ENCODE data around the gene MAL.

The MAL gene

DNA sequence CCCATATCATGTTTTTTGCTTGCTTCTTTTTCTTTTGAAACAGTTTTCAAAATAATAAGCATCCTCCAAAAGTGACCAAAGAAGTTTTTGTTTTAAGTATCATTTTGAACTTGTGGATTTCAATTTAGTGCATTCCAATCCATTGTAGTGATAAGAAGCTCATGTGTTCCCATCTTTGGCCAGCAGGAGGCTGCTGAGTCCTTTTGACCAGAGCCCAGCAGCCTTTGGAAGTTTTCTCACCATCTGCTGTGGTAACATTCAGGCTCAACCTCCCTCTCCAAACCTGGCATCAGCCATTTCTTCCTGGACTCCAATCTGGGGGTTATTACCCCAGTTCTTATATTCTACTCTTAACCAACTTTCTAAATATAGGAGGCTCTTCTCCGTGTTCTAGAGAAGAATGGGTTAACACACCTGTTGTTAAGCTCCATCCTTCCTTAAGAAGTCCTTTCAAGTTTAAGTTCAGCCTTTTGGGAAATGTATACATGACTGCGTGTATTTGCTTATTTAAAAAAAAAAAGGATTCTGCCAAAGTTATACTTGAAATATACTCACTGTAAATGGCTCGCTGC is 39.0 kb upstream of the MAL start:
- Histone ChIP-seq H3K4me1 (ENCODE audit: control insufficient read depth in 2 of 2, insufficient read depth in 2 of 2, low read length in 2 of 2) (no peaks in the 10 kb centered on the region), H3K4me3 (ENCODE audit: low read length in 2 of 2) (no peak overlapping the region), H3K9ac (ENCODE audit: low read depth in 1 of 2, low read length in 2 of 2) (no peak overlapping the region), H3K9me3 (ENCODE audit: control insufficient read depth in 2 of 2, low read length in 2 of 2) (no peaks in the 10 kb centered on the region), H3K27me3 (ENCODE audit: control insufficient read depth in 2 of 2, insufficient read depth in 2 of 2, low read length in 2 of 2) (peaks cover 0 to 2% of the 10 kb centered on the region in 2 donors), H3K27ac (ENCODE audit: low read depth in 2 of 2, low read length in 2 of 2) (no peak overlapping the region), H3K36me3 (ENCODE audit: control insufficient read depth in 2 of 2, insufficient read depth in 2 of 2, low read length in 2 of 2) (no peaks in the 10 kb centered on the region)

- Histone ChIP-seq H3K27ac (ENCODE audit: low read depth in 2 of 2, low read length in 2 of 2) (no peak overlapping the region), H3K9ac (ENCODE audit: low read depth in 1 of 2, low read length in 2 of 2) (no peak overlapping the region), H3K4me1 (ENCODE audit: control insufficient read depth in 2 of 2, insufficient read depth in 2 of 2, low read length in 2 of 2) (no peaks in the 10 kb centered on the region), H3K4me3 (ENCODE audit: low read length in 2 of 2) (no peak overlapping the region), H3K27me3 (ENCODE audit: control insufficient read depth in 2 of 2, insufficient read depth in 2 of 2, low read length in 2 of 2) (peaks cover 0 to 2% of the 10 kb centered on the region in 2 donors), H3K9me3 (ENCODE audit: control insufficient read depth in 2 of 2, low read length in 2 of 2) (no peaks in the 10 kb centered on the region), H3K36me3 (ENCODE audit: control insufficient read depth in 2 of 2, insufficient read depth in 2 of 2, low read length in 2 of 2) (no peaks in the 10 kb centered on the region)
Measured at GRCh38 chr2:94987074-94988020, 38.2 kb upstream of the MAL start.

DNA sequence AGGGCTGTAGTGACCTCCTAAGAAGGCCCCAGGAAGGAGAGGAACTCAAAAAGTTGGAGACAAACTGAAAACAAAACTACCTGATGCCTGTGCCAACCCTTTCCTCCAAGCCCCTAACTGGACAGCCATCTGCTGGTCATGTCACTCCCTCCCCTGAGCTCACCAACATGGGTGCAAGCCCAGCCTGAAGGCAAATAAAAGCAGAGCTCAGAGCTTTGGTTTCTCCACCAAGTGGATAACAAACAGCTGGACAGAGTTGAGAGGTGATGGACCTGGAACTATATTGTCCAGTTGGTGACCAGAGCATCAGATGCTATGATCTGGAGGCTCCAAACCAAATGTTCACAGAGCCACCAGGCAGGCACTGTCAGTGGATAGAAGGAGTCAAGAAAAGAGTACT is 34.6 kb upstream of the MAL start:
- Histone ChIP-seq H3K9me3 (ENCODE audit: control insufficient read depth in 2 of 2, low read length in 2 of 2) (no peaks in the 10 kb centered on the region), H3K4me3 (ENCODE audit: low read length in 2 of 2) (no peak overlapping the region), H3K27ac (ENCODE audit: low read depth in 2 of 2, low read length in 2 of 2) (no peak overlapping the region), H3K36me3 (ENCODE audit: control insufficient read depth in 2 of 2, insufficient read depth in 2 of 2, low read length in 2 of 2) (no peaks in the 10 kb centered on the region), H3K4me1 (ENCODE audit: control insufficient read depth in 2 of 2, insufficient read depth in 2 of 2, low read length in 2 of 2) (no peaks in the 10 kb centered on the region), H3K27me3 (ENCODE audit: control insufficient read depth in 2 of 2, insufficient read depth in 2 of 2, low read length in 2 of 2) (no peaks in the 10 kb centered on the region), H3K9ac (ENCODE audit: low read depth in 1 of 2, low read length in 2 of 2) (no peak overlapping the region)

DNA sequence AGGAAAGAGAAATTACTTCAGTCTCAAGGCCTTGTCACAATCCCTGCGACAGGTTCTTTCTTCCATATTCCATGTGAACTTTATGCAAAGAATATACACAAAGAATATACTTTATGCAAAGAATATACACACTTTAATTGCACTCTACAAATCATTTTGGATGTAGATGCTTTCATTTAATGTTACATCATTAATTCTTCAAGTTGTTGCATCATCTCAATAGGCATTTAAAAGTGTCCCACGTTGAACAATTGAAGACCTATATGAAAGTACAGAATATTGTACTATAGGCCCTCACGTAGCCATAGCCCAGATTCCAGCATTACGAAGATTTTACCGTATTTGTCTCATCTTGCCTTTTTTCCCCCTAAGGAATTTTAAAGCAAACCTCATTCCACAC is 33.1 kb upstream of the MAL start:
- Histone ChIP-seq H3K36me3 (ENCODE audit: control insufficient read depth in 2 of 2, insufficient read depth in 2 of 2, low read length in 2 of 2) (no peaks in the 10 kb centered on the region), H3K4me3 (ENCODE audit: low read length in 2 of 2) (no peak overlapping the region), H3K9ac (ENCODE audit: low read depth in 1 of 2, low read length in 2 of 2) (no peak overlapping the region), H3K9me3 (ENCODE audit: control insufficient read depth in 2 of 2, low read length in 2 of 2) (no peaks in the 10 kb centered on the region), H3K27me3 (ENCODE audit: control insufficient read depth in 2 of 2, insufficient read depth in 2 of 2, low read length in 2 of 2) (no peaks in the 10 kb centered on the region), H3K27ac (ENCODE audit: low read depth in 2 of 2, low read length in 2 of 2) (no peak overlapping the region), H3K4me1 (ENCODE audit: control insufficient read depth in 2 of 2, insufficient read depth in 2 of 2, low read length in 2 of 2) (no peaks in the 10 kb centered on the region)

DNA sequence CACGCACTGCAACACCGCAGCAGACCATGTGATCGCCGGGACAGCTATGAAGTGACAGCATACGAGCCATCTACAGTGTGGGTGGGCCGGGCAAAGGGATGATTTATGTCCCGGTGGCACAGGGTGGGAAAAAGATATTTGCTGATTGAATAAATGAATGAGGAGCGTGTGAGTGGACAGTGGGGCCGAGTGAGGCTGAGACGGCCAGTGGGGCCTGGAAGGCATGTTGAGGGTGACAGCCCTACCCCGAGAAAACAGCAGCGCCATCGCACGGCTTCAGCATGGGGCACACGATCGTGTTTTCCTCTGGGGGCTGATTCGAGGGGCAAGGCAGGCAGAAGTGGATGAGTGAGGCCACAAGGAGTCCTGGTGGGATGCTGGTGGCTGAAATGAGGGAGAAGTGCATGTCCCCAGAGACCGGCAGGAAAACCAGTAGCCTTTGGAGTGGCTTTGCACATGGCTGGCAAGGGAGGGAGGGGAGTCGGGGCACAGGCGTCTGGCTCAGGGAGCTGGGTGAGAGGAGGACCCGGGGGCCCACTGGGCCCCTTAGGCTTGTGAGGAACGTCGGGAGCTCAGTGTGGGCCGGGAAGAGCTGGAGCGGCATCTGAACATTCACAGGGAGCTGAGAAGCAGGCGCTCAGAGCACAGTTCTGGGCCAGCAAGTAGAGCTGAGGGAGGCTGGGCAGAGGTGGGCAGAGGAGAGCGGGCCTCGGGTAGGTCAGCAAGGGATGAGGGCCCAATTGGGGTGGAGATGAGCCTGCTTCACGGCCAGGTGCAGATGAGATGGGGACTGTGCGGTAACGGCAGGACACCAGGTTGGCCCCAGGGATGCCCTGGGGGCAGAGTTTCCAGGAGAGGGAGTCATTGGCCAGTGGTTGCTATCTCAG is 32.1 kb upstream of the MAL start:
- H3K36me3 ChIP-seq (ENCODE audit: control insufficient read depth in 2 of 2, insufficient read depth in 2 of 2, low read length in 2 of 2) = no peaks in the 10 kb centered on the region
- peaks cover 0 to 2% of the 10 kb centered on the region in 2 donors for H3K27me3 ChIP-seq (ENCODE audit: control insufficient read depth in 2 of 2, insufficient read depth in 2 of 2, low read length in 2 of 2)
- no peaks in the 10 kb centered on the region for H3K9me3 ChIP-seq (ENCODE audit: control insufficient read depth in 2 of 2, low read length in 2 of 2)
- H3K4me1 ChIP-seq (ENCODE audit: control insufficient read depth in 2 of 2, insufficient read depth in 2 of 2, low read length in 2 of 2) = no peaks in the 10 kb centered on the region
- no peak overlapping the region for H3K4me3 ChIP-seq (ENCODE audit: low read length in 2 of 2)
- H3K9ac ChIP-seq (ENCODE audit: low read depth in 1 of 2, low read length in 2 of 2) = no peak overlapping the region
- no peak overlapping the region for H3K27ac ChIP-seq (ENCODE audit: low read depth in 2 of 2, low read length in 2 of 2)

- no peak overlapping the region for H3K9ac ChIP-seq (ENCODE audit: low read depth in 1 of 2, low read length in 2 of 2)
- H3K4me1 ChIP-seq (ENCODE audit: control insufficient read depth in 2 of 2, insufficient read depth in 2 of 2, low read length in 2 of 2) = no peaks in the 10 kb centered on the region
- peaks cover 0 to 2% of the 10 kb centered on the region in 2 donors for H3K27me3 ChIP-seq (ENCODE audit: control insufficient read depth in 2 of 2, insufficient read depth in 2 of 2, low read length in 2 of 2)
- H3K4me3 ChIP-seq (ENCODE audit: low read length in 2 of 2) = no peak overlapping the region
- H3K27ac ChIP-seq (ENCODE audit: low read depth in 2 of 2, low read length in 2 of 2) = no peak overlapping the region
- no peaks in the 10 kb centered on the region for H3K36me3 ChIP-seq (ENCODE audit: control insufficient read depth in 2 of 2, insufficient read depth in 2 of 2, low read length in 2 of 2)
- H3K9me3 ChIP-seq (ENCODE audit: control insufficient read depth in 2 of 2, low read length in 2 of 2) = no peaks in the 10 kb centered on the region
Measured at GRCh38 chr2:94994063-94994913, 31.2 kb upstream of the MAL start.

DNA sequence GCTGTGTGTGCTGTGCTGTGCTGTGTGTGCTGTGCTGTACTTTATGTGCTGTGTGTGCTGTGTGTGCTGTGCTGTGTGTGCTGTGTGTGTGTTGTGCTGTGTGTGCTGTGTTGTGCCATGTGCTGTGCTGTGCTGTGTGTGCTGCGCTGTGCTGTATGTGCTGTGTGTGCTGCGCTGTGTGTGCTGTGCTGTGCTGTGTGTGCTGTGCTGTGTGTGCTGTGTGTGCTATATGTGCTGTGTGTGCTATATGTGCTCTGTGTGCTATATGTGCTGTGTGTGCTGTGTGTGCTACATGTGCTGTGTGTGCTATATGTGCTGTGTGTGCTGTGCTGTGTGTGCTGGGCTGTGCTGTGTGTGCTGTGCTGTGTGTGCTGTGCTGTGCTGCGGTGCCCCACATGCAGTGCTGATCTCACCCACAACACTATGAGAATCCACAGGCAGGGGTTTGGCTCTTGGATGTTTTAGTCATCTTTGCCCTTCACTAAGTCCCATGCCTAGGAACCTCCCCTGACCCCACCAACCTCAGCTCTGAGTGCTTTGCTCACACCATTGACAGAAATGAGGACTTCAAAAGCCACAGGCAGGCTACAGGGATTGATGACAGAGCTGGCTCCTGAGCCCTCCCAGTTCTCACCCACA is 30.5 kb upstream of the MAL start:
- H3K4me1 ChIP-seq (ENCODE audit: control insufficient read depth in 2 of 2, insufficient read depth in 2 of 2, low read length in 2 of 2) = no peaks in the 10 kb centered on the region
- no peak overlapping the region for H3K4me3 ChIP-seq (ENCODE audit: low read length in 2 of 2)
- no peak overlapping the region for H3K27ac ChIP-seq (ENCODE audit: low read depth in 2 of 2, low read length in 2 of 2)
- no peak overlapping the region for H3K9ac ChIP-seq (ENCODE audit: low read depth in 1 of 2, low read length in 2 of 2)
- H3K27me3 ChIP-seq (ENCODE audit: control insufficient read depth in 2 of 2, insufficient read depth in 2 of 2, low read length in 2 of 2) = peaks cover 0 to 2% of the 10 kb centered on the region in 2 donors
- H3K36me3 ChIP-seq (ENCODE audit: control insufficient read depth in 2 of 2, insufficient read depth in 2 of 2, low read length in 2 of 2) = no peaks in the 10 kb centered on the region
- no peaks in the 10 kb centered on the region for H3K9me3 ChIP-seq (ENCODE audit: control insufficient read depth in 2 of 2, low read length in 2 of 2)

- no peaks in the 10 kb centered on the region for H3K9me3 ChIP-seq (ENCODE audit: control insufficient read depth in 2 of 2, low read length in 2 of 2)
- no peak overlapping the region for H3K4me3 ChIP-seq (ENCODE audit: low read length in 2 of 2)
- no peak overlapping the region for H3K9ac ChIP-seq (ENCODE audit: low read depth in 1 of 2, low read length in 2 of 2)
- H3K27ac ChIP-seq (ENCODE audit: low read depth in 2 of 2, low read length in 2 of 2) = no peak overlapping the region
- peaks cover 0 to 2% of the 10 kb centered on the region in 2 donors for H3K27me3 ChIP-seq (ENCODE audit: control insufficient read depth in 2 of 2, insufficient read depth in 2 of 2, low read length in 2 of 2)
- H3K4me1 ChIP-seq (ENCODE audit: control insufficient read depth in 2 of 2, insufficient read depth in 2 of 2, low read length in 2 of 2) = no peaks in the 10 kb centered on the region
- H3K36me3 ChIP-seq (ENCODE audit: control insufficient read depth in 2 of 2, insufficient read depth in 2 of 2, low read length in 2 of 2) = no peaks in the 10 kb centered on the region
Measured at GRCh38 chr2:94995553-94996304, 29.8 kb upstream of the MAL start.
